A549 (cell line): ENCODE results near the gene MAPK4.

ENCODE experiments used
- CEBPB ChIP-seq, 2 experiments: fragments of >200 bp in 1 of 2; sonication (Bioruptor Twin) in 1 of 2; formaldehyde crosslinking in 1 of 2; IDR thresholded peaks; 2 replicates each; pipeline ENCODE4 v1.6.1; 2012 to 2016
- CHD4 ChIP-seq: fragments of 200-600 bp; sonication (generic); IDR thresholded peaks from 2 replicates; pipeline ENCODE4 v1.6.1; 2016; ENCODE audit warnings: antibody characterized with exemption, mild to moderate bottlenecking, borderline replicate concordance
- CTCF ChIP-seq: fragments of >200 bp; sonication (Bioruptor Twin); formaldehyde crosslinking; IDR thresholded peaks from 3 replicates; pipeline ENCODE4 v1.5.1; 2016
- E2F6 ChIP-seq: IDR thresholded peaks from 2 replicates; pipeline ENCODE4 v1.6.1; 2012; ENCODE audit warnings: low read depth, borderline replicate concordance
- EP300 ChIP-seq, 2 experiments: fragments of >200 bp; sonication (Bioruptor Twin); formaldehyde crosslinking; IDR thresholded peaks; 2 replicates in 1 of 2; 3 replicates in 1 of 2; pipeline ENCODE4 v1.6.1; 2016 to 2017
- MAFK ChIP-seq: fragments of 450-650 bp; IDR thresholded peaks from 2 replicates; pipeline ENCODE4 v1.6.1; 2014; ENCODE audit not compliant: partially characterized antibody
- MAX ChIP-seq: IDR thresholded peaks from 2 replicates; pipeline ENCODE4 v1.6.1; 2012
- NFE2L2 ChIP-seq: fragments of 150-350 bp; conservative IDR thresholded peaks from 2 replicates; pipeline ENCODE4 v1.6.1; 2014; ENCODE audit warnings: low read length
- PHF8 ChIP-seq: fragments of 200-600 bp; sonication (generic); IDR thresholded peaks from 2 replicates; pipeline ENCODE4 v1.6.1; 2016; ENCODE audit warnings: low read depth, mild to moderate bottlenecking, antibody characterized with exemption, moderate library complexity, borderline replicate concordance
- POLR2A ChIP-seq: IDR thresholded peaks from 2 replicates; pipeline ENCODE4 v1.6.1; 2012; ENCODE audit warnings: mild to moderate bottlenecking, low read length
- REST ChIP-seq: fragments of 200-600 bp; sonication (generic); IDR thresholded peaks from 2 replicates; pipeline ENCODE4 v1.6.1; 2016; ENCODE audit warnings: antibody characterized with exemption, mild to moderate bottlenecking, moderate library complexity
- RFX5 ChIP-seq: fragments of 450-650 bp; IDR thresholded peaks from 2 replicates; pipeline ENCODE4 v1.7.1; 2014; ENCODE audit warnings: antibody characterized with exemption, mild to moderate bottlenecking, moderate library complexity
- SMC3 ChIP-seq: fragments of >200 bp; sonication (Bioruptor Twin); formaldehyde crosslinking; IDR thresholded peaks from 3 replicates; pipeline ENCODE4 v1.6.1; 2018; ENCODE audit warnings: inconsistent platforms
- ZC3H11A ChIP-seq: fragments of 450-650 bp; IDR thresholded peaks from 2 replicates; pipeline ENCODE4 v1.6.1; 2014; ENCODE audit warnings: antibody characterized with exemption, mild to moderate bottlenecking

GRCh38 chr18:50578030-50578429 is 18.1 kb downstream of the MAPK4 start:
- TF ChIP-seq CTCF (no peak), EP300 (IDR thresholded peaks at IDR 0.05) (no peak), CEBPB (IDR thresholded peaks at IDR 0.05) (no peak), MAX (no peak), MAFK (no peak), E2F6 (no peak), SMC3 (no peak), RFX5 (no peak), PHF8 (no peak), NFE2L2 (no peak), POLR2A (no peak), REST (no peak), CHD4 (no peak), ZC3H11A (no peak)
